SK-N-SH (cell line): ENCODE data around the gene PLOD1. TPM values are rescaled to one million over a fixed set of nuclear protein-coding genes. Genes with fewer than 3 reads are reported as not detected.

Experiments used
- CTCF ChIA-PET: fragments of 300-600, 350-600 bp; formaldehyde crosslinking; extraction: SDS; loops from one replicate; lab custom pipeline; 2021; lab: Yijun Ruan, JAX
- POLR2A ChIA-PET: fragments of 350-600 bp; sonication (Branson Sonifier 250); formaldehyde crosslinking; extraction: SDS; loops from one replicate; lab custom pipeline; 2020; ENCODE audit warnings: antibody characterized with exemption, inconsistent platforms; lab: Yijun Ruan, JAX
- DNase-seq: peaks from one replicate; pipeline ENCODE4 v3.0.0; 2012
- H2AFZ ChIP-seq: fragments of 200-600 bp; sonication (generic); 2 replicates; pipeline ENCODE4 v1.8.1; 2016; ENCODE audit warnings: antibody characterized with exemption, mild to moderate bottlenecking, low read depth
- H3F3A ChIP-seq: fragments of 200-600 bp; sonication (generic); replicated peaks from 2 replicates; pipeline ENCODE3; 2016; ENCODE audit warnings: antibody characterized with exemption, mild to moderate bottlenecking; ENCODE audit not compliant: insufficient read depth
- H3K27ac ChIP-seq, 2 experiments: fragments of 200-500 bp in 1 of 2; fragments of 200-600 bp in 1 of 2; sonication (Bioruptor generic) in 1 of 2; sonication (generic), shearing (Covaris generic) in 1 of 2; 2 replicates each; pipeline versions ENCODE4 v1.5.1 to v1.6.1; 2014 to 2016; ENCODE audit warnings: low read depth in 2 of 2, inconsistent platforms in 1 of 2, low read length in 1 of 2, mild to moderate bottlenecking in 1 of 2, mixed read lengths in 1 of 2
- H3K27me3 ChIP-seq: fragments of 200-600 bp; sonication (generic), shearing (Covaris generic); 2 replicates; pipeline ENCODE4 v1.6.1; 2016; ENCODE audit warnings: mixed run types; ENCODE audit not compliant: insufficient read depth
- H3K36me3 ChIP-seq, 2 experiments: fragments of 200-500 bp in 1 of 2; fragments of 200-600 bp in 1 of 2; sonication (Bioruptor generic) in 1 of 2; sonication (generic) in 1 of 2; replicated peaks in 1 of 2; 2 replicates each; pipeline versions ENCODE3 to v1.5.1; 2014 to 2016; ENCODE audit warnings: low read length in 1 of 2, mild to moderate bottlenecking in 1 of 2; ENCODE audit not compliant: insufficient read depth in 2 of 2, control insufficient read depth in 1 of 2
- H3K4me1 ChIP-seq, 2 experiments: fragments of 200-500 bp in 1 of 2; fragments of 200-600 bp in 1 of 2; sonication (Bioruptor generic) in 1 of 2; sonication (generic), shearing (Covaris generic) in 1 of 2; 2 replicates each; pipeline versions ENCODE4 v1.5.1 to v1.6.1; 2014 to 2016; ENCODE audit warnings: low read depth in 1 of 2, low read length in 1 of 2, mixed run types in 1 of 2; ENCODE audit not compliant: insufficient read depth in 2 of 2, control insufficient read depth in 1 of 2
- H3K4me2 ChIP-seq: fragments of 200-600 bp; sonication (generic), shearing (Covaris generic); 2 replicates; pipeline ENCODE4 v1.6.1; 2017; ENCODE audit warnings: mixed run types
- H3K4me3 ChIP-seq, 2 experiments: fragments of 200-500 bp in 1 of 2; fragments of 200-600 bp in 1 of 2; sonication (Bioruptor generic) in 1 of 2; sonication (generic), shearing (Covaris generic) in 1 of 2; 2 replicates each; pipeline versions ENCODE4 v1.5.1 to v1.8.1; 2014 to 2016; ENCODE audit warnings: low read depth in 2 of 2, inconsistent platforms in 1 of 2, low read length in 1 of 2, mild to moderate bottlenecking in 1 of 2, mixed read lengths in 1 of 2, moderate library complexity in 1 of 2
- H3K79me2 ChIP-seq: fragments of 200-600 bp; sonication (generic); 2 replicates; pipeline ENCODE4 v1.8.1; 2017; ENCODE audit warnings: mild to moderate bottlenecking; ENCODE audit not compliant: insufficient read depth
- H3K9ac ChIP-seq: fragments of 200-600 bp; sonication (generic); 2 replicates; pipeline ENCODE4 v1.6.1; 2017; ENCODE audit warnings: mixed run types
- H3K9me2 ChIP-seq: fragments of 200-600 bp; sonication (generic); 2 replicates; pipeline ENCODE4 v1.6.1; 2017; ENCODE audit warnings: mixed run types
- H3K9me3 ChIP-seq: fragments of 200-600 bp; sonication (generic); 2 replicates; pipeline ENCODE4 v1.6.1; 2017; ENCODE audit warnings: mixed run types, mild to moderate bottlenecking, moderate library complexity
- H4K20me1 ChIP-seq: fragments of 200-600 bp; sonication (generic); 2 replicates; pipeline ENCODE4 v1.6.1; 2017; ENCODE audit warnings: mild to moderate bottlenecking, mixed run types; ENCODE audit not compliant: insufficient read depth
- CHD2 ChIP-seq: fragments of 150-350 bp; IDR thresholded peaks from 2 replicates; pipeline ENCODE4 v1.6.1; 2018; ENCODE audit warnings: low read length; ENCODE audit not compliant: partially characterized antibody
- EP300 ChIP-seq, 2 experiments: IDR thresholded peaks; 2 replicates each; pipeline versions ENCODE4 v1.4.0 to v1.6.1; 2012; ENCODE audit warnings: borderline replicate concordance in 1 of 2, low read depth in 1 of 2, low read length in 1 of 2
- EZH2phosphoT487 ChIP-seq: fragments of 200-600 bp; sonication (generic); IDR thresholded peaks from 2 replicates; pipeline ENCODE4 v1.6.1; 2017; ENCODE audit warnings: low read depth, mixed run types, mild to moderate bottlenecking, antibody characterized with exemption, moderate library complexity, borderline replicate concordance
- GABPA ChIP-seq: IDR thresholded peaks from 2 replicates; pipeline ENCODE4 v1.4.0; 2012; ENCODE audit warnings: low read depth, mild to moderate bottlenecking
- GATA2 ChIP-seq: sonication (generic); formaldehyde crosslinking; IDR thresholded peaks from 2 replicates; pipeline ENCODE4 v1.5.0; 2020; ENCODE audit warnings: mild to moderate bottlenecking, missing genetic modification reagents
- IRF3 ChIP-seq: fragments of 150-350 bp; IDR thresholded peaks from 2 replicates; pipeline ENCODE4 v1.6.1; 2016; ENCODE audit warnings: mild to moderate bottlenecking, low read depth, low read length
- JUND ChIP-seq: IDR thresholded peaks from 2 replicates; pipeline ENCODE4 v1.4.0; 2012
- MEF2A ChIP-seq: IDR thresholded peaks from 2 replicates; pipeline ENCODE4 v1.4.0; 2012; ENCODE audit warnings: low read depth, borderline replicate concordance
- PBX3 ChIP-seq: IDR thresholded peaks from 2 replicates; pipeline ENCODE4; 2012
- RCOR1 ChIP-seq: fragments of 150-350 bp; IDR thresholded peaks from 2 replicates; pipeline ENCODE4 v1.6.1; 2017; ENCODE audit warnings: antibody characterized with exemption, low read length
- SMC3 ChIP-seq: IDR thresholded peaks from 2 replicates; pipeline ENCODE4 v1.6.1; 2012; ENCODE audit warnings: low read depth, low read length, improper control_type of control experiment
- TEAD4 ChIP-seq: IDR thresholded peaks from 2 replicates; pipeline ENCODE4 v1.4.0; 2012; ENCODE audit warnings: mild to moderate bottlenecking, borderline replicate concordance; ENCODE audit not compliant: insufficient read depth
- USF2 ChIP-seq: fragments of 150-350 bp; IDR thresholded peaks from 2 replicates; pipeline ENCODE4 v1.6.1; 2017; ENCODE audit warnings: antibody characterized with exemption, low read length, low read depth, borderline replicate concordance
- YY1 ChIP-seq: IDR thresholded peaks from 2 replicates; pipeline ENCODE4 v1.4.0; 2012; ENCODE audit warnings: low read depth, mild to moderate bottlenecking
- ZBTB33 ChIP-seq: IDR thresholded peaks from 2 replicates; pipeline ENCODE4 v1.4.0; 2012; ENCODE audit warnings: low read depth, borderline replicate concordance
- WGBS: methylation state at CpG from one replicate; pipeline ENCODE4 v1.1.6; 2017; ENCODE audit warnings: low lambda C conversion rate; 5-methylcytosine and 5-hydroxymethylcytosine counted together
- polyA plus RNA-seq, 3 experiments: library from polyadenylated mRNA; depleted of rRNA; stranded (reverse); fragments of >200 nt; gene quantifications; 2 replicates each; pipeline ENCODE4 v1.2.3, GENCODE V29; 2012

The PLOD1 gene
- polyA plus RNA-seq, 1 of the 3 experiments (the other 2 are of a cell fraction) = 257 TPM

GRCh38 chr1:11985171-11985570 is 50.7 kb downstream of the PLOD1 start:
- H3K9me2 ChIP-seq = no peaks in the 10 kb centered on the region
- ChIA-PET CTCF (interaction anchor here (2.4 kb wide), 1 partner anchor 17 kb away, joined by 7 read pairs; no protein-coding TSS in a partner anchor), POLR2A (interaction anchor here (0.6 kb wide), 1 partner anchor 16 kb away, joined by 3 read pairs; no protein-coding TSS in a partner anchor)
- peaks cover 17 to 45% of the 10 kb centered on the region in 2 experiments for H3K36me3 ChIP-seq
- H3K9me3 ChIP-seq = no peaks in the 10 kb centered on the region
- H4K20me1 ChIP-seq = 0 out of 2 replicates have a peak, but pooled peaks cover 6% of the 10 kb centered on the region
- TF ChIP-seq EP300 (IDR thresholded peaks at IDR 0.05; ENCODE audit: borderline replicate concordance in 1 of 2, low read depth in 1 of 2, low read length in 1 of 2) (no peak), IRF3 (no peak), ZBTB33 (no peak), MEF2A (no peak), CHD2 (no peak), EZH2phosphoT487 (no peak), YY1 (no peak), TEAD4 (no peak), GABPA (no peak), RCOR1 (no peak), JUND (no peak), PBX3 (no peak), USF2 (no peak), SMC3 (no peak), GATA2 (no peak)
- H3K4me1 ChIP-seq = peaks cover 11 to 12% of the 10 kb centered on the region in 2 experiments; a peak in 3 of 4 replicates
- no peak overlapping the region for H3K4me2 ChIP-seq
- peaks cover 79% of the 10 kb centered on the region for H3K79me2 ChIP-seq
- peaks cover 3% of the 10 kb centered on the region for H3F3A ChIP-seq
- DNase-seq = no peak
- 95% methylated on average over 2 of the region's 3 CpGs for WGBS
- no peak overlapping the region for H3K9ac ChIP-seq
- H3K27me3 ChIP-seq = no peaks in the 10 kb centered on the region
- no peak overlapping the region for H3K4me3 ChIP-seq
- H2AFZ ChIP-seq = no peak overlapping the region
- H3K27ac ChIP-seq = no peak overlapping the region
